GM19372 (cell line): ENCODE results near the gene HYAL2.
A peak's percentile ranks its signal among the peaks of the same experiment; 100 is the strongest.
"Not testable (repeated sequence)": the region's sequence is repeated elsewhere in the genome, so short reads cannot be mapped to it uniquely, and the experiment has no call there.

Experiments used
- ATAC-seq: cut with Tn5 transposase; IDR thresholded peaks from one replicate; pipeline ENCODE4 v1.9.1; 2021; ENCODE audit warnings: mild to moderate bottlenecking, low read depth, moderate library complexity; ENCODE audit not compliant: unreplicated experiment

Gene HYAL2

GRCh38 chr3:50316657-50317242 is 5.8 kb downstream of the HYAL2 start:
- no peak for ATAC-seq

GRCh38 chr3:50314816-50315215 is 7.7 kb downstream of the HYAL2 start:
- no peak for ATAC-seq

GRCh38 chr3:50314342-50314741 is 8.2 kb downstream of the HYAL2 start:
- ATAC-seq, result no peak

- not testable (repeated sequence) for ATAC-seq
Measured at GRCh38 chr3:50312041-50312440, 10.5 kb downstream of the HYAL2 start.

- no peak for ATAC-seq
Measured at GRCh38 chr3:50304601-50305000, 17.9 kb downstream of the HYAL2 start.

- no peak for ATAC-seq
Measured at GRCh38 chr3:50303013-50303815, 19.3 kb downstream of the HYAL2 start, which contains the start of gene HYAL1. TSS of gene HYAL1 (minus strand) at chr3:50303574. CDS start at chr3:50302956, 618 bp downstream.

GRCh38 chr3:50302095-50303012 is 20.2 kb downstream of the HYAL2 start:
- no peak for ATAC-seq

GRCh38 chr3:50300681-50301254 is 21.8 kb downstream of the HYAL2 start:
- no peak for ATAC-seq

- no peak for ATAC-seq
Measured at GRCh38 chr3:50299929-50300680, 22.4 kb downstream of the HYAL2 start.

- no peak for ATAC-seq
Measured at GRCh38 chr3:50299638-50299928, 23.0 kb downstream of the HYAL2 start.

GRCh38 chr3:50298836-50299637 is 23.5 kb downstream of the HYAL2 start, which contains the start of the genes HYAL3 and NAA80:
TSS of gene HYAL3 (minus strand) at chr3:50299405. CDS start at chr3:50295602, 3,803 bp downstream.
TSS of gene NAA80 (minus strand) at chr3:50299405. CDS start at chr3:50297463, 1,942 bp downstream.
- ATAC-seq, result peak; percentile 86

GRCh38 chr3:50297896-50298725 is 24.4 kb downstream of the HYAL2 start:
- ATAC-seq, result no peak

GRCh38 chr3:50297384-50297775 is 25.2 kb downstream of the HYAL2 start:
- no peak for ATAC-seq

- no peak for ATAC-seq
Measured at GRCh38 chr3:50296721-50297383, 25.7 kb downstream of the HYAL2 start.

GRCh38 chr3:50295553-50296431 is 26.8 kb downstream of the HYAL2 start:
- ATAC-seq, result no peak

GRCh38 chr3:50294492-50295403 is 27.8 kb downstream of the HYAL2 start:
- no peak for ATAC-seq
